ENCODE data around the gene CHD3. TPM values are rescaled to one million over a fixed set of nuclear protein-coding genes. Genes with fewer than 3 reads are reported as not detected.
A peak's percentile ranks its signal among the peaks of the same experiment; 100 is the strongest.

CHD3 gene
- total RNA-seq, 6 experiments from 2014 or later, result 3.2 to 7.2 (median 5.1) TPM

GRCh38 chr17:7846765-7847661, 41.6 kb upstream of the CHD3 start:
- DNase-seq (peak in 2 of 3 donors; percentile 20 to 53), ATAC-seq (no peak)
- intact Hi-C loops (cut with DNase I), result no loop called here
- WGBS (ENCODE audit: insufficient coverage, low coverage, low lambda C conversion rate, missing lambda C conversion rate), result 59% methylated on average over 13 of the region's 34 CpGs
- TF ChIP-seq CTCF (IDR thresholded peaks at IDR 0.05) (no peak), POLR2A (IDR thresholded peaks at IDR 0.05) (no peak)
- Histone ChIP-seq H3K4me1 (peaks cover 0 to 10% (median 4%) of the 10 kb centered on the region in 4 donors), H3K4me3 (no peak overlapping the region), H3K27me3 (no peaks in the 10 kb centered on the region), H3K36me3 (peaks cover 0 to 48% (median 18%) of the 10 kb centered on the region in 4 donors), H3K9me3 (no peaks in the 10 kb centered on the region), H3K27ac (no peak overlapping the region)

DNA sequence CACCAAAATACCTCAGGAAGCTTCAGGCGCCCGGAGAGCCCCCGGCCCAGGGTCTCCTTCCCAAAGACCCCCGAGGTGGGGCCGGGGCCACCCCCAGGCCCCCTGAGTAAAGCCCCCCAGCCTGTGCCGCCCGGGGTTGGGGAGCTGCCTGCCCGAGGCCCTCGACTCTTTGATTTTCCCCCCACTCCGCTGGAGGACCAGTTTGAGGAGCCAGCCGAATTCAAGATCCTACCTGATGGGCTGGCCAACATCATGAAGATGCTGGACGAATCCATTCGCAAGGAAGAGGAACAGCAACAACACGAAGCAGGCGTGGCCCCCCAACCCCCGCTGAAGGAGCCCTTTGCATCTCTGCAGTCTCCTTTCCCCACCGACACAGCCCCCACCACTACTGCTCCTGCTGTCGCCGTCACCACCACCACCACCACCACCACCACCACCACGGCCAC, 40.4 kb upstream of the CHD3 start:
- DNase-seq (peak in 1 of 3 donors; percentile 50), ATAC-seq (no peak)
- Histone ChIP-seq H3K27me3 (no peaks in the 10 kb centered on the region), H3K4me1 (peaks cover 0 to 10% (median 4%) of the 10 kb centered on the region in 4 donors), H3K27ac (no peak overlapping the region), H3K4me3 (no peak overlapping the region), H3K36me3 (peaks cover 0 to 59% (median 23%) of the 10 kb centered on the region in 4 donors), H3K9me3 (no peaks in the 10 kb centered on the region)
- TF ChIP-seq CTCF (IDR thresholded peaks at IDR 0.05), result no peak
- no peak for TF ChIP-seq POLR2A (IDR thresholded peaks at IDR 0.05)
- intact Hi-C loops (cut with DNase I), result no loop called here
- no CpG with 5 or more reads among the region's 20 CpGs for WGBS (ENCODE audit: insufficient coverage, low coverage, low lambda C conversion rate, missing lambda C conversion rate)

DNA sequence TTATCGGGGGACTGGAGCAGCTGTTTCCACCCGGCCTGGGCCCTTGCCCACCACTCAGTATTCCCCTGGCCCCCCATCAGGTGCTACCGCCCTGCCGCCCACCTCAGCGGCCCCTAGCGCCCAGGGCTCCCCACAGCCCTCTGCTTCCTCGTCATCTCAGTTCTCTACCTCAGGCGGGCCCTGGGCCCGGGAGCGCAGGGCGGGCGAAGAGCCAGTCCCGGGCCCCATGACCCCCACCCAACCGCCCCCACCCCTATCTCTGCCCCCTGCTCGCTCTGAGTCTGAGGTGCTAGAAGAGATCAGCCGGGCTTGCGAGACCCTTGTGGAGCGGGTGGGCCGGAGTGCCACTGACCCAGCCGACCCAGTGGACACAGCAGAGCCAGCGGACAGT, 39.9 kb upstream of the CHD3 start:
- H3K36me3 ChIP-seq, result peaks cover 0 to 65% (median 23%) of the 10 kb centered on the region in 4 donors
- peaks cover 0 to 10% (median 4%) of the 10 kb centered on the region in 4 donors for H3K4me1 ChIP-seq
- H3K27me3 ChIP-seq, result no peaks in the 10 kb centered on the region
- TF ChIP-seq CTCF (IDR thresholded peaks at IDR 0.05) (no peak), POLR2A (IDR thresholded peaks at IDR 0.05) (no peak)
- H3K27ac ChIP-seq, result no peak overlapping the region
- no peak for ATAC-seq
- WGBS (ENCODE audit: insufficient coverage, low coverage, low lambda C conversion rate, missing lambda C conversion rate), result no CpG with 5 or more reads among the region's 21 CpGs
- no peak for DNase-seq
- H3K9me3 ChIP-seq, result no peaks in the 10 kb centered on the region
- intact Hi-C loops (cut with DNase I), result no loop called here
- H3K4me3 ChIP-seq, result no peak overlapping the region

DNA sequence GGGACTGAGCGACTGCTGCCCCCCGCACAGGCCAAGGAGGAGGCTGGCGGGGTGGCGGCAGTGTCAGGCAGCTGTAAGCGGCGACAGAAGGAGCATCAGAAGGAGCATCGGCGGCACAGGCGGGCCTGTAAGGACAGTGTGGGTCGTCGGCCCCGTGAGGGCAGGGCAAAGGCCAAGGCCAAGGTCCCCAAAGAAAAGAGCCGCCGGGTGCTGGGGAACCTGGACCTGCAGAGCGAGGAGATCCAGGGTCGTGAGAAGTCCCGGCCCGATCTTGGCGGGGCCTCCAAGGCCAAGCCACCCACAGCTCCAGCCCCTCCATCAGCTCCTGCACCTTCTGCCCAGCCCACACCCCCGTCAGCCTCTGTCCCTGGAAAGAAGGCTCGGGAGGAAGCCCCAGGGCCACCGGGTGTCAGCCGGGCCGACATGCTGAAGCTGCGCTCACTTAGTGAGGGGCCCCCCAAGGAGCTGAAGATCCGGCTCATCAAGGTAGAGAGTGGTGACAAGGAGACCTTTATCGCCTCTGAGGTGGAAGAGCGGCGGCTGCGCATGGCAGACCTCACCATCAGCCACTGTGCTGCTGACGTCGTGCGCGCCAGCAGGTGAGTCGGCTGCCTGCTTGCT, 39.3 kb upstream of the CHD3 start:
- ATAC-seq, result no peak
- peaks cover 0 to 69% (median 25%) of the 10 kb centered on the region in 4 donors for H3K36me3 ChIP-seq
- H3K27me3 ChIP-seq, result no peaks in the 10 kb centered on the region
- no peak overlapping the region for H3K4me3 ChIP-seq
- no peak overlapping the region for H3K27ac ChIP-seq
- H3K4me1 ChIP-seq, result peaks cover 0 to 10% (median 4%) of the 10 kb centered on the region in 4 donors
- 60% methylated on average over 1 of the region's 35 CpGs for WGBS (ENCODE audit: insufficient coverage, low coverage, low lambda C conversion rate, missing lambda C conversion rate)
- no peaks in the 10 kb centered on the region for H3K9me3 ChIP-seq
- DNase-seq, result peak in 2 of 3 donors; percentile 27 to 48
- TF ChIP-seq POLR2A (IDR thresholded peaks at IDR 0.05) (no peak), CTCF (IDR thresholded peaks at IDR 0.05) (no peak)
- intact Hi-C loops (cut with DNase I), result no loop called here
